NCI-H1694 (cell line): ENCODE results near the gene OGA.
"Not testable (repeated sequence)": the region's sequence is repeated elsewhere in the genome, so short reads cannot be mapped to it uniquely, and the experiment has no call there.

Source experiments
- DNase-seq: peaks from one replicate; lab custom pipeline; 2025; lab: John Stamatoyannopoulos, UW

OGA gene

GRCh38 chr10:101797403-101798059 lies 20.7 kb downstream of the OGA start:
- DNase-seq: no peak

- no peak for DNase-seq
These were observed 24.7 kb downstream of the OGA start for GRCh38 chr10:101793526-101793925.

GRCh38 chr10:101789686-101790085 lies 28.6 kb downstream of the OGA start:
- DNase-seq: no peak

GRCh38 chr10:101789231-101789630 lies 29.0 kb downstream of the OGA start:
- DNase-seq: not testable (repeated sequence)

- DNase-seq: no peak
These were observed 32.4 kb downstream of the OGA start for GRCh38 chr10:101785801-101786200.

- no peak for DNase-seq
These were observed 33.7 kb downstream of the OGA start for GRCh38 chr10:101784558-101784957.

GRCh38 chr10:101783736-101784118 lies 34.5 kb downstream of the OGA start:
- no peak for DNase-seq

- DNase-seq: peak; percentile 45
These were observed 35.2 kb downstream of the OGA start, which contains the start of gene NPM3 for GRCh38 chr10:101782811-101783735. TSS of gene NPM3 (minus strand) at chr10:101783446. CDS start at chr10:101783390, 56 bp downstream.

GRCh38 chr10:101781984-101782810 lies 36.0 kb downstream of the OGA start:
- no peak for DNase-seq

- no peak for DNase-seq
These were observed 36.6 kb downstream of the OGA start for GRCh38 chr10:101781655-101781983.

- peak; percentile 69 for DNase-seq
These were observed 37.2 kb downstream of the OGA start for GRCh38 chr10:101780818-101781654.

- no peak for DNase-seq
These were observed 37.9 kb downstream of the OGA start for GRCh38 chr10:101780187-101780817.

- peak; percentile 31 for DNase-seq
These were observed 38.6 kb downstream of the OGA start for GRCh38 chr10:101779544-101780186.

GRCh38 chr10:101778781-101779543 lies 39.3 kb downstream of the OGA start:
- DNase-seq: no peak

- DNase-seq: no peak
These were observed 40.0 kb downstream of the OGA start for GRCh38 chr10:101778151-101778780.

GRCh38 chr10:101777619-101778145 lies 40.6 kb downstream of the OGA start:
- no peak for DNase-seq

GRCh38 chr10:101776161-101776817 lies 42.0 kb downstream of the OGA start:
- no peak for DNase-seq
